NCI-H460 (cell line): ENCODE results near the gene RARRES2. TPM values are rescaled to one million over a fixed set of nuclear protein-coding genes. Genes with fewer than 3 reads are reported as not detected.

Experiments used
- DNase-seq: peaks from one replicate; pipeline ENCODE4 v3.0.0-alpha.2; 2016; ENCODE audit warnings: low read depth; ENCODE audit errors: extremely low read depth
- total RNA-seq: library from RNA; depleted of rRNA; stranded (reverse); fragments of >200 nt; shearing (Covaris generic); gene quantifications from 2 replicates; pipeline ENCODE4 v1.2.3, GENCODE V29; 2014

Gene RARRES2
- total RNA-seq, 1 experiment from 2014 or later = not detected

DNA sequence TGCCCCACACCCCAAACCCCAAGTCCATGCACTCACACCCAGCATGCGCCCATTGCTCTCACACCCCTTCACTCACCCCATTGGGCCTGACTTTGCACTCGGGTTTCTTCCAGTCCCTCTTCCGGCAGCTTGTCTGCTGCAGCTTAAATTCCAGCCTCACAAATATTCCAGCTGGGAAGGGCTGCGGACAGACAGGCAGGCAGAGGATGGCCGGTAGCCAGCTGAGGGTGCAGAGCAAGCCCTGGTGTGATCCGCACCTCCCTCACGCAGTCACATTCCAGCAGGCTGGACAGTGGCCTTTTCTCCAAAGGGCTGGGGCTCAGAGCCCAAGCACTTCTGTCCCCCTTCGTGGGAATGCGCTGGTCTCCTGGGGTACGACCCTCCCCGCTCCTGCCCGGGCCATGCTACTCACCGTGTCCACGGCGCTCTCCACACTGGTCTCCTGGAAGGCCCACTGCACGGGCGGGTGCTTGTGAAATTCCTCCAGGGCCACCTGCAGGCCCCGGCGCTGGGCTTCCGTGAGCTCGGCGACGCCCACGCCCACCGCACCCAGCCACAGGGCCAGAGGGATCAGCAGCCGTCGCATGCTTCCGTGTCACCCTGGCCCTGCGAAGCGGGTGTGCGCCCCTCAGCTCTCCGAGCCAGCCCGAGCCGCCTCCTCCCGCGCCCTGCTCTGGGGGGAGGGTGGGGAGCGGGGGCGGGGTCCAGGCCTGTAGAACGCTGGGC is 1.2 kb downstream of the RARRES2 start:
- DNase-seq = no peak

DNA sequence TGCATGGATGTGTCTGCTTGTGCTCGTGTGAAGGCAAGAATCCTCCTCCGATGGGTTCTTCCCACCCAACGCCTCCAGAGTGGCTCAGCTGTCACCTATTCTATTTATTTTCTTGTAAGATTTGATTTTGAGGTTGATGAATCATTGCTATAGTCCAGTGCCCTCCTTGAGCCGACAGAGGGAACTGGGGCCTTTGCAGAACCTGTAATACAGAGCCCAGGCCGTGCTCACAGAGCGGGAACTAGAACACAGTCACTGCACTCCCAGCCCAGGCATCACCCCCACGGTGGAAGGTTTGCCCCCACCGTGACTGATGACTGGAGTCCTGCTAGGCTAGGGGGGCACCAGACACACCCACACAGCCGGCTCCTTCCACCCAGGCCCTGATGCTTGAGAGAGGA is 2.0 kb downstream of the RARRES2 start:
- DNase-seq = no peak

DNA sequence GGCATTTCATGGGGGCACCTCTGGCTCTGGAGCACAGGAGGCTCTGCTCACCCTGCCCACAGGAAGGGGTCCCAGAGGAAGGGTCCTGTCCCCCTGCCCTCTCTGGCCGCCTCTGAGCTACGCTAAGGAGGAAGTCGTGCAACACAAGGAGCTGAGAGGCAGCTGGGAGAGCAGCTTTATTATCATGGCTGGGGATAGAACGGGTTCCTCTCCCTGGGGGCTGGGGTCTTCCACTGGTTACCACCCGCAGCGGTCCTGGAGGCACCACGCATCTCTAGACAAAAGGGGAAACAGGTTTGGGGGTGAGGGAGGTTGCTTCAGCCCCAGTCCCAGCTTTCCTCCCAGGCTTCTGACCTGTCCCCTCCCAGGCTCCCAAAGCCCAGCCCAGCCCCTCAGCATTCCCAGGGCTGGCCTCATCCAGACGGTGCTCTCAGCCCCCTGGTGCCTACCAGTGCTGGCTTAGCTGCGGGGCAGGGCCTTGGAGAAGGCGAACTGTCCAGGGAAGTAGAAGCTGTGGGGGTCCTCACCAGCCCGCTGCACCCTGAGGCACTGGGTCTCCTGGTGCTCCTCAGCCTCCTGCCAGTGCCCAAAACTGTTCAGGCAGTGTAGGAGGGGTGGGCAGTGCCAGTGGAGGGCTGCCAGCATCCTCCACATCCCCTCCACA is 3.1 kb downstream of the RARRES2 start:
- no peak for DNase-seq

DNA sequence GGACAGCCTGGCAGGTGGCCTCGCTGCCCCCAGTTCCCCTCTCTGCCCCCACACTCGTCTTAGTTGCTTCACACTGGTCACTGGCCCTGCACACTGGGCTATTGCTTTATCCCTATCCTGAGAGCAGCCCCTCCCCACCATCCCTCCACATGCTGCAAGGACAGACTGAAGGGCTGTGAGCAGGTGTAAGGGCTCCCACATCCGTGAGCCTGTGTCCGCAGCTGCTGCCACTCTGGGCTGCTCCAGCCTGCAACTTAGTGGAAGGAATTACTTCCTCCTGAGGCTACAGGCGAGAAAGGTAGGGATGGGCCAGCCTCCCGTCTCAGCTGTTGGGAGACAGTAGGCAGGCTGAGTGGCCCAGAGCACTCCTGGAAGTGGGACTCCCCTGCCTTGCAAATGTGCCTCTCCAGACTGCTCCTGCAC is 3.8 kb downstream of the RARRES2 start:
- DNase-seq = no peak

DNA sequence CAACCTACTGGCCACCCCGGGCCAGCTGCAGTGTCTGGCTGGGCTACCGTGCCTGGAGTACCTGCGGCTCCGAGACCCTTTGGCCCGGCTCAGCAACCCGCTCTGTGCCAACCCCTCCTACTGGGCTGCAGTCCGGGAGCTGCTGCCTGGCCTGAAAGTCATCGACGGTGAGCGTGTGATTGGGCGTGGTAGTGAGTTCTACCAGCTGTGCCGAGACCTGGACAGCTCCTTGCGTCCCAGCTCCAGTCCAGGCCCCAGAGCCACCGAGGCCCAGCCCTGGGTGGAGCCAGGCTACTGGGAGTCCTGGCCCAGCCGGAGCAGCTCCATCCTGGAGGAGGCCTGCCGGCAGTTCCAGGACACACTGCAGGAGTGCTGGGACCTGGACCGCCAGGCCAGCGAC is 4.2 kb downstream of the RARRES2 start:
- DNase-seq = no peak

DNA sequence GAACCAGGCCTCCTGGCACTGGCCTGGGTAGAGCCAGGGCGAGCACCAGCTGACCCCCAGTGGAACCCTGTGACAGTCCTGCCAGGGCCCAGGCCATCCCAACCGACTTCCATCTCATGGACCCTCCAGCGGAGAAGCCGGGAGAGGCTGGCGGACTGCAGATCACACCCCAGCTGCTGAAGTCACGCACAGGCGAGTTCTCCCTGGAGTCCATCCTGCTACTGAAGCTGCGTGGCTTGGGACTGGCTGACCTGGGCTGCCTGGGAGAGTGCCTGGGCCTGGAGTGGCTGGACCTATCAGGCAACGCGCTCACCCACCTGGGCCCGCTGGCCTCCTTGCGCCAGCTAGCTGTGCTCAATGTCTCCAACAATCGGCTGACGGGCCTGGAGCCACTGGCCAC is 4.7 kb downstream of the RARRES2 start:
- DNase-seq = no peak

DNA sequence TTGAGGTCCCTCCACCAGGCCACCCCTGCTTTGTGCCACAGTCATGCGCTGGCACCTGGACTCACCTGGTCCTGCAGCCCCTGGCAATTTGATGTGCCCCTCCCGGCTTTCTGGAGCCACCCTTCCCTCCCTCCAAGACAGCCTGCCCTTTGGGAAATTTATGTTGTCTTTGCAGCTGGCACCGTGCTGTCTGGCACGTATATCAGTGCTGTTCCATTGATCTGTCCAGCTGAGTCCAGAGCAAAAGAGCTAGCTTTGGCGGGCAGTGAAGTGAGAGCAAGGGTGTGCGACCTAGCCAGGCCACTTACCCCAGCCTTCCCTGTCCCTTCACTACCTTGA is 5.7 kb downstream of the RARRES2 start:
- DNase-seq = no peak

DNA sequence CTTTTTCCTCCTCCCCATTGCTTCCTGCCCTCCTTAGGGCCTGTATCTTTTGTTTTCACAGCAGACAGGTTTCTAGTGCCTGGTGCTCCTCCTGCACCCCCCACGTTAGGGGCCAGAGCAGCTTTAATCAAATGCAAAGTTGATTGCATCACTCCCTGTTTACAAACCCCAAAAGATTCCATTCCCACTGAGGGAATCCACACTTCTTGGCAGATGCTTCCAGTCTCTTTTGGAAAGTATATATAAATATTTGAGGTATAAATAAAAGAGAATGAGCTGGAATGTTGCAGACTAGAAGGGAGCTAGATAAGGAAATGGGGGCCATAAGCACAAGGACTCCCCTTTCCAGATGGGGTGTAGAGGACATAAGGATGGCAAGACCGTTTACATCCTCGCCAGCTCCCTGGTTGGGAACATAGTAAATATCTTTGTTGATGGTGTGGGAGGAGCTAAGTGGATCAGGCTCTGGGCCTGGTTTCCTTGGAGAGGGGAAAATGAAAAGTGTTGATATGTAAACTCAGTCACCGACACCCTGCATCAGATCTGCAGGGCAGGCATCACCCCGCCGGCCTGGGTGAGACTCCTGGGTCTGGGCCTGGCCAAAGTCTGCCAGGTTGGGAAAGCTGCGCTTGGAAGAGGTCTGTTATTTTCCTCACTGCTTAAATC is 6.2 kb downstream of the RARRES2 start:
- no peak for DNase-seq

DNA sequence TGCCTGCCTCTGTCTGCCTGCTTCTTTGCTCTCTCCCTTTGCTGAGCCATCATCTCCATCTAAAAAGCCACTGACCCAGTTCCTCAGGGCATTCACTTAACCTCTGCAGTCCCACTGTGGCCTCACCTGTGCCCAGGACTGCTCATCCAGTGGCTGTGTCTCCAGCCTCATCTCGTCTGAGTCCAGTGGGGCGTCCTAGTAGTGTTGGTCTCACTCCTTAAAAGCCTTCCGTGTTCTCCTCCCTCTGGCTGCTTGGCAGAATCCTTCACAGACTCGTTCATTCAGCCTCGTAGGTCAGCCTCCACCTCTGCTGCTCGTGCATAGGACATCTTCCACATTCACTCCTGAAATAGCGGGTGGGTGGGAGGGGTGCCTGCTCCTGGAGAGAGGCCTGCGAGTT is 7.3 kb downstream of the RARRES2 start:
- DNase-seq = no peak

DNA sequence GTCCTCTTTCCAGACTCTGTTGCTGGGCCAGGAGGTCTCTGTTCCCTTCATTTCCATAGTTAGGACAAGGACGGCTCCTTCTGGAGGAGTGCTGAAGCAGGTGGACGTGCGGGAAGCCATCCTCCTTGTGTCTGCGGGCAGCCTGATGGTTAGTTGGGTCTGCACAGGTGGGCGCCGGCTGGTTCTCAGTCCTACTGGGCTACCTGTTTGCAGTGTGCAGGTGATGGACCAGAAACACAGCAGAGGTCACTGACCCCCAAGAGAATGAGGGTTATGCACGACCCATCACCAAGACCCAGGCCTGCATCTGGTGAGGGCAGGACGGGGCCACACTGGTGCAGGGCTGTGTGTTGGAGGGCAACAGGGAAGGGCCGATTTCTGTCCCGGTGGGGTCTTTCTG is 7.8 kb downstream of the RARRES2 start:
- DNase-seq = no peak

DNA sequence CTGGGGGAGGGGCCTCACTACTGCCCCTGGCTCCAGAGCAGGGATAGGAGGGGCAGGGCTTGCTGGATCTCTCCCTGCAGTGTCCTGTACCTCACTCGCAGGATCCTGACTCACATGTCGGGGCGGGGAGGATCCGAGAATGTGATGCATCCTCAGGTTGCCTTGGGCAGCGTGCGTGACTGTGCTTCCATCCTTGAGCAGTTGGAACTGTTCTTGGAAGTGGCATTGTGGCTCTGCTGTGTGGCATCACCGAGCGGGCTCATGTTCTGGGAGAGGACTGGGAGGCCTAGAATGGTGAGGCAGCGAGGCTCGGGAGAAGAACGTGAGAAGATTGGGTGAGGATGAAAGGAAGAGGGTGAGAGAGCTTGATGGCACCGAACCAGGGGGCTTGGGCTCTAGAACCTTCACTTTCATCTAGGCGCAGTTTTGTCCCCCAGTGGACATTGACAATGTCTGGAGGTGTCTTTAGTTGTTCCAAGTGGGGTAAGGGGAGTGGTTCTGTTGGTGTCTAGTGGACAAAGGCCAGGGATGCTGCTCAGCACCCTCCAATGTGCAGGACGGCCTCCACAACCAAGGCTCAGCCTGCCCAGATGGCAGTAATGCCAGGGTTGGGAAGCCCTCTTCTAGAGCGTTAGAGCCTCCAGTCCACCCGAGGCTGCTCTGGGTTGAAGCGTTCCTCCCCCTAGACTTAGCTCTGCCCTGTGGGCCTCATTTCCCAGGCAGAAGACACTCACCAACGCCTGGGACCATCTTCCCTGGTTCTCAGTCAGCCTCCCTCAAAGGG is 8.4 kb downstream of the RARRES2 start:
- DNase-seq = no peak

DNA sequence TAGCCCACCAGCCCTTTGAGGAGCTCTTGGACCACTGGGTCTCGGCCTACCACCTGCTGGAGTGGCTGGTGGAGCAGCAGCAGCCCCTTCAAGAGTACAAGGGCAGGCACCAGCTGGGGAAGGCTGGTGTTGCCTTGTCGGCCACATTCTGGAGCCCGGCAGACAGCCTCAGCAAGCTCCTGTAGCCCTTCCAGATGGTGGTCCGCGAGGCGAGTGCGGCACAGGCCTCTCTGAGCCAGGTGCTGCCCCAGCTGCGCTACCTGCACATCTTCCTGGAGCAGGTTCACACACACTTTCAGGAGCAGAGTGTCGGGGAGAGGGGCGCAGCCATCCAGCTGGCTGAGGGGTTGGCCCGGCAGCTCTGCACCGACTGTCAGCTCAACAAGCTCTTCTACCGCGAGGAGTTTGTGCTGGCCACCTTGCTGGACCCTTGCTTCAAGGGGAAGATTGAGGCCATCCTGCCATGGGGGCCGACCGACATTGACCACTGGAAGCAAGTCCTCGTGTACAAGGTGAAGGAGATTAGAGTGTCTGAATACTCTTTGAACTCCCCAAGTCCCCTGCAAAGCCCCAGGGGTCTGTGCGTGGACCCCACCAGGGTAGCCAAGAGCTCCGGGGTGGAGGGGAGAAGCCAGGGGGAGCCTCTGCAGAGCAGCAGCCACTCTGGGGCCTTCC is 11.1 kb downstream of the RARRES2 start:
- no peak for DNase-seq

DNA sequence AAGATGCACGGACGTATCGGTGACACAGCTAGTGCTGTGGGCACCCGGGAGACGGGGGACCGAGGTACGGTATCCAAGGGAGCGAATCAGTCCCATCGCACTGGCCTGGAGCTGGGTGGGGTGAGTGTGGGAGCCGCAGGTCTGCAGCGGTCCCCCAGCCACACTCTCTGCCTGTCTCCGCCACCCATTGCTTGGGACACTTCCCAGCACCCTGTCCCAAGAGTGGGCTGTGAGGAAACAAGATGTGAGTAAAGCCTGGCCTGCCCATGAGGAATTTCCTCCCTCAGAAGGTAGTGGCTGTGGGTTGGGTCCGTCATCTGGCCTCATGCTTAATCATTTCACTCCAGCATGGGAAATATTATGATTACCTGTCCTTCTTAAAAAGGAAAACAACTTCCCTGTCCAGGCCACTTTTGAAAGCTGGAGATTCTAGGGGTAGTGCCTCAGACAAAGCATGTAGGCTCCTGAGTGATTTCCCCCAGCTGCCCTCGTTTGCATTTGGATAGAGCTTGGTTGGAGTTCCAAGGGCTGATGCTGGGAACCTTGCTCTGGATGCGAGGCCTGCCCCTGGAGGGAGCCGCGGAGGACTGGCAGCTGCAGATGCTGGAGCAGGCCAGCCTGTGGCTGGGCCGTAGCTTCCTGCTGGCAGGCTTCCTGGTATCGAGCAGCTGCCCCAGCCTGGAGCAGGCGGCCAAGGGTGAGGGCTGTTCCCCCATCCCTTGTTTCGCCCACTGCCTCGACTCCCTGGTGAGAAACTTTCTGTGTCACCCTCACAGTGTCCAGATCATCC is 11.9 kb downstream of the RARRES2 start:
- no peak for DNase-seq

DNA sequence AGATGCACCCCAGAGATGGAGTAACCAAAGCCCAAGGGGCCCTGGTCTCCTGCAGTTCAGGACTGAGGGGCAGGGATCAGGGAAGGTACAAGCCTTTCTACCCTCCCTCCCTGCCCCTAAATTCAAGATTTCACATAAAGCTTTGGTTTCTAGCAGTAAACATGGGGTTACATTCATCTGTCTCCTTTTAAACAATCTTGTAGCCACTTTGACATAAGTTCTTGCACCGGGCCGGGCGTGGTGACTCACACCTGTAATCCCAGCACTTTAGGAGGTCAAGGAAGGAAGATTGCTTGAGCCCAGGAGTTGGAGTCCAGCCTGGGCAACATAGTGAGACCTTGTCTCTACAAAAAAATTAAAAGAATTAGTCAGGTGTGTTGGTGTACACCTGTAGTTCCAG is 14.1 kb downstream of the RARRES2 start:
- no peak for DNase-seq

DNA sequence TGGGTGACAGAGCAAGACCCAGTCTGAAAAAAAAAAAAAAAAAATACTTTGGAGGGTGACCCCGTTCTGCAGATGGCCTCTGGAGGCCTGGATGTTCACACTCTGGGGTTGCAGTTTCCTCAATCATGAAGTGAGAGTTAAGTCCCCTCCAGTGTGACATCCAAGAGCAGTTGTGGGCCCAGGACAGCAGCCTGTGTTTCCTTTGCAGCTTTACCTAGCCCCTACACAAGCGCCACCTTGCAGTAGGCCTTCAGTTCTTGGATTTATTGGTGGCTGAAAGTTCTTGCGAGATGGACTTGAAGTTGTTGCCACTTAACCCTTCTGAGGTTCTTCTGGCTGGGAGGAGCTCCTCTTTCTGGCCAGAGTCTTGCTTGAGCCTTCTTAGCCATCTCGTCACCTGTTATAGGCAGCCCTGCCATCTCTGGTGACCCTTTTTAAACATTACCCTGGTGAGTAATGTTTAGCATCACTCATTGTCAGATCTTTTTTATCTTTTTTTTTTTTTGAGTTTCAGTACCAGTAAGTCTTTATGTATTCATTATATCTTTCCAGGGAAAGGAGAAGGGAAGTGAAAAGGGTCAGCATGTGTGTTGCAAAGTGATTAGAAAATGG is 14.7 kb downstream of the RARRES2 start:
- no peak for DNase-seq

DNA sequence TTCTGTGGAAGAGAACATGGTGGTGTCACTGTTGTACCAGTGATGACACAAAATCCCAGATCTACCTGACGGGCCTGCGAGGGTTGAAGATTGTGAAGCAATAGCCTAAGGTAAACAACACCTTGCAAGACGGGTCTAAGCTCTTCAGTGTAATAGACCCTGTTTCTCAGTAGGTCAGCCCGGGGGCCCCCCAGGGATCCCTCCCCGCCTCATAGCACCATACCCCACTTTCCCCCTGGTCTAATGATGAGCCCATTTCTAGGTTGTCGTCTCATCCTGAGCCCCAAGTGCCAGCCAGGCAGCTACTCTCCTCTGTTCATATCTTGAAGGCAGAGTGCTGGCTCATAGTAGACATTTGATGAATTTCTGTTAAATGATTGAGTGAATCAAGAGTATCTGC is 15.5 kb downstream of the RARRES2 start:
- no peak for DNase-seq

DNA sequence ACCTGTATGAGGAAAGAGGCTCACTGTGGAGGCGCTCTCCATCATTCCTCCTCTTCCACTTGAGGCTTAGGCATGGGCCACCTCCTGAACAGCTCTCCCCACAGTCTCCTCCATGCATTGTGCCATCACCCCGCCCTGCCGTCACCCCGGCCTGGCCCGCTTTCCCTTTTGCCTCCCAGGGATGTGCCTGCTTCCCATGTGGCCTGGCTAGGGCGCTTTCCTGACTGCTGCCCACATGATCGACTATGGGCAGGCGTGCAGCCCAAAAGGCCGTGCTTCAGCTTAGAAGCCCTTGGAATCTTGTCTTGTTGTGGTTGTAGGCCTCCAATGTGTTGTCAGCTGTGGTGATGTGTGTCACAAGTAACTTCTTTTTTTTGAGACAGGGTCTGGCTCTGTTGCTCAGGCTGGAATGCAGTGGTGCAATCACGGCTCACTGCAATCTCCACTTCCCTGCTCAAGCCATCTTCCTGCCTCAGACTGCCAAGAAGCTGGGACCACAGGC is 16.3 kb downstream of the RARRES2 start:
- no peak for DNase-seq

DNA sequence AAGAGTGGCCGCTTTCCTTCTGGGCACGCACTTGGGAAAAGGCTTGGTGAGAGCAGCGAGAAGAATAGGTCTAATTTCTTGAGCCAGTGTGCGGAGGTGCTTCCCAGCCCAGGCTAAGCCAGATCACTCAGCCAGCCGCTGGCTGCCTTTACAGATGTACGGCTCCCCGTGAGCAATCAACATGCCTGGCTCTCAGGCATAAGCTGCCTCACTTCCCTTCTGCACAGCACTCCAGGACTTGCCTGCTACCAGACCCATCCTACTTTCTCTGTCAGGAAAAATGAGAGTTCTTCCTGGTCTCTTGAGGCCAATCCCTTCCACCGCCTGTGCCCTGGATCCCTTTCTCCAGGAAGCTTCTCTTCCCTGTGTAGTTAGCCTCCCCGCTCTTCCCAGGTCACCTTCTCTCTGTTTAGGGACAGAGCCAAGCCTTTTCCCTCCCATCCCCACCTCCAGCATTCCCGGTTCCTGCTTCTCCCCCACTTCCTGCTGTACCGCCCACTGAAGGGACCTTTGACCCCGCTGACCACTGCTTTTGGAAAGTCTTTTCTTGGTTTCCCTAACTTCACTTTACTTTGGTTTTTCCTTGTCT is 17.0 kb downstream of the RARRES2 start:
- no peak for DNase-seq
